ENCODE results near the gene GPR180. TPM values are rescaled to one million over a fixed set of nuclear protein-coding genes. Genes with fewer than 3 reads are reported as not detected.

Gene GPR180
- total and polyA plus RNA-seq, 2 of the 13 experiments (the other 11 are each of a cell fraction or from before 2014, with no cell fraction given), result not detected

GRCh38 chr13:94595950-94596574 lies 5.6 kb upstream of the GPR180 start, which contains the start of gene TGDS (continued):
- TF ChIP-seq CAMTA2 (CRISPR knock-in tag; IDR thresholded peaks at IDR 0.05; ENCODE audit: borderline replicate concordance) (no peak), ZNF414 (CRISPR knock-in tag; IDR thresholded peaks at IDR 0.05) (0 out of 2 replicates have a peak, but pooled peaks have one; percentile 28), ARNTL (CRISPR knock-in tag; IDR thresholded peaks at IDR 0.05) (0 out of 2 replicates have a peak, but pooled peaks have one; percentile 22), ZNF567 (CRISPR knock-in tag; IDR thresholded peaks at IDR 0.05; ENCODE audit: borderline replicate concordance) (0 out of 2 replicates have a peak, but pooled peaks have one; percentile 23), TEAD3 (CRISPR knock-in tag; optimal IDR thresholded peaks at IDR 0.05; ENCODE audit: borderline replicate concordance) (peak; percentile 80), ZNF792 (CRISPR knock-in tag; IDR thresholded peaks at IDR 0.05) (peak; percentile 50; the same call in 1 of the 2 replicates), ADNP (CRISPR knock-in tag; IDR thresholded peaks at IDR 0.05) (no peak), ZNF550 (CRISPR knock-in tag; IDR thresholded peaks at IDR 0.05; ENCODE audit: borderline replicate concordance) (0 out of 2 replicates have a peak, but pooled peaks have one; percentile 58), CEBPG (CRISPR knock-in tag; IDR thresholded peaks at IDR 0.05) (peak; percentile 13; the same call in 1 of the 2 replicates), ZNF609 (CRISPR knock-in tag; IDR thresholded peaks at IDR 0.05; ENCODE audit: borderline replicate concordance) (0 out of 2 replicates have a peak, but pooled peaks have one; percentile 21), ZNF124 (CRISPR knock-in tag; IDR thresholded peaks at IDR 0.05) (peak; percentile 84; the same call in 1 of the 2 replicates), ZSCAN31 (CRISPR knock-in tag; IDR thresholded peaks at IDR 0.05; ENCODE audit: low read depth) (peak; percentile 76; the same call in 1 of the 2 replicates), ZNF225 (CRISPR knock-in tag; IDR thresholded peaks at IDR 0.05) (no peak), MXD3 (CRISPR knock-in tag; IDR thresholded peaks at IDR 0.05) (peak; percentile 61; the same call in 1 of the 2 replicates), HNF4A (CRISPR knock-in tag; IDR thresholded peaks at IDR 0.05) (no peak), SP5 (CRISPR knock-in tag; IDR thresholded peaks at IDR 0.05; ENCODE audit: borderline replicate concordance, low read depth) (peak; percentile 81), GABPA (IDR thresholded peaks at IDR 0.05; ENCODE audit: low read depth, low read length) (peak; percentile 41), GABPA (CRISPR knock-in tag; IDR thresholded peaks at IDR 0.05; ENCODE audit: low read depth) (peak; percentile 87), HDAC1 (CRISPR knock-in tag; IDR thresholded peaks at IDR 0.05) (0 out of 2 replicates have a peak, but pooled peaks have one; percentile 38), ETV6 (CRISPR knock-in tag; conservative IDR thresholded peaks at IDR 0.05) (peak; percentile 90), CBX2 (IDR thresholded peaks at IDR 0.05; ENCODE audit: low read depth, low read length) (no peak), CBX2 (CRISPR knock-in tag; IDR thresholded peaks at IDR 0.05; ENCODE audit: low read depth) (no peak), ZNF563 (CRISPR knock-in tag; IDR thresholded peaks at IDR 0.05) (0 out of 2 replicates have a peak, but pooled peaks have one; percentile 43), KLF16 (CRISPR knock-in tag; IDR thresholded peaks at IDR 0.05) (peak in 1 of 2 experiments; percentile 82; a peak in 2 of 4 replicates), ZNF691 (CRISPR knock-in tag; IDR thresholded peaks at IDR 0.05; ENCODE audit: borderline replicate concordance, low read depth) (peak; percentile 77; the same call in 1 of the 2 replicates)
